GM21360 (cell line): ENCODE measurements around the gene KIF5C.

Source experiments
- ATAC-seq: cut with Tn5 transposase; IDR thresholded peaks from one replicate; pipeline ENCODE4 v1.9.1; 2021; ENCODE audit warnings: mild to moderate bottlenecking, moderate library complexity; ENCODE audit not compliant: unreplicated experiment

Gene KIF5C

GRCh38 chr2:148887350-148888002 lies 12.4 kb downstream of the KIF5C start:
- no peak for ATAC-seq

GRCh38 chr2:148888003-148888501 lies 13.0 kb downstream of the KIF5C start:
- ATAC-seq, result no peak

GRCh38 chr2:148888986-148889385 lies 14.0 kb downstream of the KIF5C start:
- no peak for ATAC-seq

DNA sequence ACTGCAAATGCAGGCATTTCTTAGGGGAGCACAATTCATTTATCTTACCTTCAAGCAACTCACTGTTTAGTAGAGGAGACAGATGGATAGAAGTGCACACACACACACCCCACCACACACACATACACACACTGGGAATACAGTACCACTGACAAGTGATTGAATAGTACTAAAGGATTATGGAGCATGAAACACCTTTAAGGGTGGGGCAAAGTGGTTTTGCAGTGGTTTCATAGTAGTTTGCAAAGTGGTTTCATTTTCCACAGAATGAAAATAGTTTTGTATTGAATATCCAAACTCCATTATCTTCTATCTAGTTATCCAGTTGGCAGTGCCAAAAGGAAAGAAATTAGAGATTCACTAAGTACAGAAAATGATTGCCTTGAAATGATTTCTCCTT lies 18.9 kb downstream of the KIF5C start:
- ATAC-seq, result no peak

GRCh38 chr2:148896136-148896535 lies 21.1 kb downstream of the KIF5C start:
- ATAC-seq, result no peak

- ATAC-seq, result no peak
These were observed 24.8 kb downstream of the KIF5C start for GRCh38 chr2:148899638-148900318.

- no peak for ATAC-seq
These were observed 25.4 kb downstream of the KIF5C start for GRCh38 chr2:148900350-148900837.

DNA sequence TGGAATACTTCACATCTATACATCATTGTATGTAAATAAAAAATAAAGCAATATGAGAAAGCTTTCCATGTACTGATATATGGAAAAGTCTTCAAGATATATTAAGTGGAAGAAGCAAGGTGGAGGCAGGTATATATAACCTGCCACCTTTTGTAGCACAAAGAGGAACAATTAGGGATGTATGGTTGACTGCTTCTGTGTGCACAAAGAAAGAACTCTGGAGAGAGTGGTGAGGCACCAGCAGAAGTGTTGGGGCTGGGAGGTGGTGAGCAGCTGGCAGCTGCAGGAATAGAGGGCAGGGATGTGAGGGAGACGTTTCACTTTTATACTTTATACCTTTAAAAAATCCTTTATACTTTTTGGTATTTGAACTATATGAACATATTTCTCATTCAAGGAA lies 26.1 kb downstream of the KIF5C start:
- ATAC-seq, result no peak

DNA sequence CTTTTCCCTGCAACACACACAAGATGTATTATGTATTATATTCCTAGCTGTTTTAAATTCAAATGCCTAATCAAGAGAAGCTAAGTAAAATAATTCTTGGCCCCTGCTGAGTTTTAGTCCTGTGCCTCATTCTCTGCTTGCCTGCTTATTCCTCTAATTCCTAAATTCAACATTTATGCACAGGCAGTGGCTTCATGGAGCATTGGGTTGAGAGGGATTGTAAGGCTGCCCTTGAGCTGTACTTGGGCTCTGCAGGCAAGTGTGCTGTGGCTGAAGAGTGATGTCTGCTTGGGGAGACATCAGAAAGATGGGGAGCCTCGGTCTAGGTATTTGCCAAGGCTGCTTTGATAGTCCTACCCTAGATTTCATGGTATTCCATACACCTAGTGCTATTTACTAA lies 27.8 kb downstream of the KIF5C start:
- ATAC-seq, result no peak

GRCh38 chr2:148903294-148903693 lies 28.3 kb downstream of the KIF5C start:
- no peak for ATAC-seq

- ATAC-seq, result no peak
These were observed 29.0 kb downstream of the KIF5C start for GRCh38 chr2:148903979-148904378.

- no peak for ATAC-seq
These were observed 31.1 kb downstream of the KIF5C start for GRCh38 chr2:148906124-148906523.

GRCh38 chr2:148907085-148907785 lies 32.2 kb downstream of the KIF5C start:
- ATAC-seq, result no peak

GRCh38 chr2:148909114-148909513 lies 34.1 kb downstream of the KIF5C start:
- no peak for ATAC-seq

- no peak for ATAC-seq
These were observed 38.0 kb downstream of the KIF5C start for GRCh38 chr2:148913061-148913460.

DNA sequence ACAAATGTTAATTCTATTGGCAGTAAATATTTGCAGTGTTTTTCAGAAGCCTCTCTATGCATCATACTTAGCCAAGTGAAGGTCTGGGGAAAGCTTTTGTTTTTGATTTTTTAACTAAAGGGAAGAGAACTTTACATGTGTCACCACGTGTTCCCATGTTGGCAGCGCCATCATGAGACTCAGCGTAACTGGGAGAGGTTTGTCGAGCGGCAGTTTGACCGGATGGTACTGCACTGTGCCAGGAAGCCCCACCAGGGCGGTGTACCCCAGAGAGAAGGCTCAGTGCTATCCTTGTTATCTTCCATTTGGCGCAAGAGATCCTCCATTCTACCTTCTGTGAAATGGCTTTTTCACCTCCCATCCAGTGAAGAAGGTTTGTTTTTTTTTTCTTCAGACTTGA lies 38.5 kb downstream of the KIF5C start:
- ATAC-seq, result no peak

DNA sequence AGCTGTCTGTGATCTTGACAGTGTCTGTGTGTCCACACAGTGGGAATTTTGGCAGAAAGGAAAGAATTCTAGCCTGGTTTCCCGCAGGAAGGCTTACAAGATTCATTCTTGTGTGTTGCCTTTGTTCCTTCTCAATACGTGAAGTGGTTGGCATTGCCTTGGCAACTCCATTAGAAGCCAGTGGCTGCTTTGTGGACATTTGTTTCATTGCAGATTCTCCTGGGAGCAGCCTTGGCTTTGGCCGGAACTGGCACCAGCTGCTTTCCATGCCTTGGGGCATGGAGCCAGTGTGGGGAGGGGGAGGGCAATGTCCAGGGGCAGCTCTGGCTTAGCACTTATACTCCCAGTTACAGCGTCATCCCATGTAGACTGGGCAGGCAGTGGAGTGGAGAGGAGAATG lies 39.4 kb downstream of the KIF5C start:
- ATAC-seq, result no peak

- ATAC-seq, result no peak
These were observed 42.4 kb downstream of the KIF5C start for GRCh38 chr2:148917431-148917830.

GRCh38 chr2:148918554-148918953 lies 43.5 kb downstream of the KIF5C start:
- no peak for ATAC-seq

- no peak for ATAC-seq
These were observed 45.5 kb downstream of the KIF5C start for GRCh38 chr2:148920559-148920958.

DNA sequence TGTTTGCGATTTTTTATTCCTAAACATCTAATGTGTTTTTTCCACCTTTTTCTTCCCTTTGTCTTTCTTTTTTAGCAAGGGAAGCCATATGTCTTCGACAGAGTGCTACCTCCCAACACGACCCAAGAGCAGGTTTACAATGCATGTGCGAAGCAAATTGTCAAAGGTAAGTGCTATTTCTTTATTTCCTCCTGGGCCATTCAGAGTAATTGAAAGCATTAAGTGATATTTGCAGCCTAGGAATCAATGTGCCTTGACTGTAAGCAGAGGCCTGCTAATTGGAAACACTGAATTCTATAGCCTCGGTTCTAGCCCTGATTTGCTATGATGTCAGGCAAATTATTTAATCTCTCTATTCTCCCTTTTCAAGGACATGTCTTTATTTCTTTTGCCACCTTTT lies 47.0 kb downstream of the KIF5C start:
- ATAC-seq, result no peak
